ENCODE results near the gene GALNT10.

GALNT10 gene

GRCh38 chr5:154430961-154431630 lies 240.6 kb downstream of the GALNT10 start:
- DNase-seq (no peak), ATAC-seq (replicated peaks) (no peak)
- Mint-ChIP-seq H3K4me1 (peaks cover 3 to 6% of the 10 kb centered on the region in 2 donors), H3K27me3 (no peaks in the 10 kb centered on the region), H3K4me3 (no peak overlapping the region), H3K27ac (no peak overlapping the region), H3K9me3 (peaks cover 0 to 1% of the 10 kb centered on the region in 2 donors), H3K36me3 (peaks cover 18 to 37% of the 10 kb centered on the region in 2 donors)

GRCh38 chr5:154435226-154435625 lies 244.7 kb downstream of the GALNT10 start:
- Mint-ChIP-seq H3K27me3 (no peaks in the 10 kb centered on the region), H3K4me1 (peaks cover 3 to 12% of the 10 kb centered on the region in 2 donors), H3K9me3 (no peaks in the 10 kb centered on the region), H3K36me3 (peaks cover 36 to 49% of the 10 kb centered on the region in 2 donors), H3K27ac (no peak overlapping the region), H3K4me3 (no peak overlapping the region)
- DNase-seq (no peak), ATAC-seq (replicated peaks) (no peak)

GRCh38 chr5:154437281-154437965 lies 246.9 kb downstream of the GALNT10 start:
- Mint-ChIP-seq H3K27ac (no peak overlapping the region), H3K36me3 (peaks cover 47 to 63% of the 10 kb centered on the region in 2 donors), H3K9me3 (no peaks in the 10 kb centered on the region), H3K4me1 (peaks cover 5 to 17% of the 10 kb centered on the region in 2 donors), H3K4me3 (no peak overlapping the region), H3K27me3 (no peaks in the 10 kb centered on the region)
- no peak for ATAC-seq (replicated peaks)
- no peak for DNase-seq

DNA sequence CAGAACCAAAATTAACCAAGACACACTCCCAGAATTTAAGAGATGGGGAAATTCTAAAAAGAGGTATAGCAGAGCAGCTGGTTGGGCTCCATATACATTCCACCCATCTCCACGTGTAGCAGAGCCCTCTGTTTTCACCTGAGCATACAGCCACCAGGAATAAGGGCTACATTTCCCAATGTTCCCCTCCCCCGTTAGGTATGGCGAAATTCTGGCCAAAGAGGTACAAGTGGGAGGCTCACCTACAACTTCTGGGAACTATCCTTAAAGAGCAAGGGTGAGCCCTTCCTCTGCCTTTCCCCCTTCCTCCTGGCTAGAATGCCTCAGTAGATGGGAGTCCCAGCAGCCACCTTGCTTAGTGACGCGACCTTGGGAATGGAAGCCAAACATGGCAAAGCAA lies 250.0 kb downstream of the GALNT10 start:
- Mint-ChIP-seq H3K27ac (no peak overlapping the region), H3K36me3 (peaks cover 43 to 59% of the 10 kb centered on the region in 2 donors), H3K27me3 (no peaks in the 10 kb centered on the region), H3K9me3 (no peaks in the 10 kb centered on the region), H3K4me1 (peaks cover 10 to 17% of the 10 kb centered on the region in 2 donors), H3K4me3 (no peak overlapping the region)
- no peak for DNase-seq
- no peak for ATAC-seq (replicated peaks)

DNA sequence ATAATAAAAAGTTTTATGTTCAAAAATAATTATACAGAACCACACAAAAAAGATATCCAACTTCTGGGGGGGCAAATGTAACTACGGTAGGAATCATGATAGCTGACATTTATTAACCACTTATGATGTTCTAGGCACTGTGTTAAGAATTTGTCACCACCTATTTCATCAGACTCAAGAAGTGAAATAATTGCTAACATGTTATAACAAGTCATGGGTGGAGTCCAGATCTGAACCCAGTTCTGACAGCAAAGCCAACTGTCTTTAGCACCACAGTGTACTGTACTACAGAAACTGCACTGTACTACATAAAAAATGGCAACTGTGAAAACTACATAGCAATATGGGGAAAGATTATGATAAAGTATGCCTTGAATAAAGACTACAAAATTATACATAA lies 252.3 kb downstream of the GALNT10 start:
- no peaks in the 10 kb centered on the region for H3K9me3 Mint-ChIP-seq
- no peak for DNase-seq
- H3K4me3 Mint-ChIP-seq = no peak overlapping the region
- H3K36me3 Mint-ChIP-seq = peaks cover 37 to 45% of the 10 kb centered on the region in 2 donors
- H3K27me3 Mint-ChIP-seq = no peaks in the 10 kb centered on the region
- no peak overlapping the region for H3K27ac Mint-ChIP-seq
- no peak for ATAC-seq (replicated peaks)
- peaks cover 14 to 24% of the 10 kb centered on the region in 2 donors for H3K4me1 Mint-ChIP-seq

GRCh38 chr5:154444556-154445421 lies 254.3 kb downstream of the GALNT10 start:
- DNase-seq (peak; percentile 8), ATAC-seq (replicated peaks) (peak; percentile 1 to 5)
- peak overlapping the region; percentile 93 to 100 for H3K4me3 Mint-ChIP-seq
- peaks cover 24 to 29% of the 10 kb centered on the region in 2 donors for H3K36me3 Mint-ChIP-seq
- H3K4me1 Mint-ChIP-seq = peaks cover 14 to 33% of the 10 kb centered on the region in 2 donors
- H3K9me3 Mint-ChIP-seq = no peaks in the 10 kb centered on the region
- H3K27ac Mint-ChIP-seq = peak overlapping the region; percentile 98
- no peaks in the 10 kb centered on the region for H3K27me3 Mint-ChIP-seq

GRCh38 chr5:154445422-154446194 lies 255.1 kb downstream of the GALNT10 start, which contains the start of gene SAP30L:
Gene SAP30L, plus strand, starts transcription at chr5:154445997. Its CDS starts 608 bp downstream, at chr5:154446605.
- H3K4me3 Mint-ChIP-seq = peak within 1 kb of the TSS; percentile 93 to 100
- H3K27me3 Mint-ChIP-seq = no peaks in the 10 kb centered on the region
- peak within 1 kb of the TSS; percentile 98 for H3K27ac Mint-ChIP-seq
- DNase-seq (peak; percentile 97), ATAC-seq (replicated peaks) (peak; percentile 94 to 95)
- H3K4me1 Mint-ChIP-seq = peaks cover 18 to 38% of the 10 kb centered on the region in 2 donors
- H3K36me3 Mint-ChIP-seq = peaks cover 27 to 31% of the 10 kb centered on the region in 2 donors
- no peaks in the 10 kb centered on the region for H3K9me3 Mint-ChIP-seq

DNA sequence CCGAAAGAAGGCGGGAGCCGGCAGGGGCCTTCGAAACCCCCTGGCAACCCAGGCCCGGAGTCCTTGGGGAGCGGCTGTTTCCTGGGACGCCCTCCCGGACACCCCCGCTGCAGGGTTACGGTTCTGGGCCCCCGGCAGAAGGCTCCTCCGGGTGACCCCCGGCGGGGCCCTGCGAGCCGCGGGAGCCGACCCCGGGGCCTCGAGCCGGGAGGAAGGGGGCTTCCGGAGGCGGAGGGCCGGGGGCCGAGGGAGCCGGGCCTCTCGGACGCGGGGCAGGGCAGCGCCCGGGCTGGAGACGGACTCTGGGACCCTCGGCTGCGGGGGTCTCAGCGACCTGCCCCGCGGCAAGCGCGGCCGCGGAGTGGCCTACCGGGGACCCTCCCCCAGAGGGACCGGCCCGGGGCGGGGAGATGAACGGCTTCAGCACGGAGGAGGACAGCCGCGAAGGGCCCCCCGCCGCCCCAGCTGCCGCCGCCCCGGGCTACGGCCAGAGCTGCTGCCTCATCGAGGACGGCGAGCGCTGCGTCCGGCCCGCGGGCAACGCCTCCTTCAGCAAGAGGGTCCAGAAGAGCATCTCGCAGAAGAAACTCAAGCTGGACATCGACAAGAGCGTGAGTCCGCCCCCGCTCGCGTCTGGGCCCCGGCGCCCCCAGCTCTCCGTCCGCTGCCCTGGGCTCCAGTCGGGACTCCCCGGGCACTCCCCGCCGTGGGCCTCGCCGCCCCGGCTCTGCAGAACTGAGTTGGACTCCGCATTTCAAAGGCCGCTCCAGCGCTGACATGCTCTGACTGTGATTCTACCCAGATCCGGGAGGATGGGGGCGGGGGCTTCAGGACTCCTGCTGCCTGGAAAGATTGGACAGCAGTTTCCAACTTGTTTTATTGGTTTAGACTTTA lies 255.9 kb downstream of the GALNT10 start:
- peak overlapping the region; percentile 42 for H3K27ac Mint-ChIP-seq
- no peak for ATAC-seq (replicated peaks)
- DNase-seq = peak; percentile 14
- no peaks in the 10 kb centered on the region for H3K9me3 Mint-ChIP-seq
- H3K27me3 Mint-ChIP-seq = no peaks in the 10 kb centered on the region
- H3K4me3 Mint-ChIP-seq = peak overlapping the region; percentile 84 to 85
- H3K4me1 Mint-ChIP-seq = peaks cover 18 to 41% of the 10 kb centered on the region in 2 donors
- H3K36me3 Mint-ChIP-seq = peaks cover 25 to 27% of the 10 kb centered on the region in 2 donors

DNA sequence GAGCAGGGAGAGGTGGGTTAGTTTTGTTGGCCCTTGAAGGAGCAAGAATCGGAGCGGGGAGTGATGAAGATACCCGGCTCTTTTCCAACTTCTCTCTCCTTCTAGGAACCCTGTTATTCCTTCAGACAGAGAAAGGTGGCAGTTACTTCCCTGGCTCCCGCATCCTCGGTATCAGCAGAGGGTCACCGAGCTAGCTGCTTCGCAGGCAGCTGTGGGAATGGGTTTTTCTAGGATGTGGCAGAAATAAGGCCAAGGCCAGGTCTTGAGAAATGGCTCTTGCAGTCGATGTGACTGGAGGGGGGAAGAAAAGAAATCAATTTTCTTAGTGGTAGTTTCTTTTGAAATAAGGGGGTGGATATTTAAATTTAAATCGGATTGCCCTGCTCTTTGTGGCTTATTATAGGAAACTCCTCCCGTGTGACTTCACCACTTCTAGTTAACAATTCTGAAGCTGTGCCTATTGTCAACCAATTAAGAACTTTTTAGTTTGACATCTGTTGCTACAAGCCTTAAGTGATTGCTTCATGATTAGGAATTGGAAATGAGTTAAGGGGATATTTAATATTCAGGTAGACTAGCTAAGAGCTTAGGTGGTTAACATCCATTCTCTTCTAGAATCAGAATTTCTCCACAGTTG lies 256.7 kb downstream of the GALNT10 start:
- Mint-ChIP-seq H3K36me3 (peaks cover 22 to 23% of the 10 kb centered on the region in 2 donors), H3K4me3 (peak overlapping the region; percentile 84 to 85), H3K4me1 (peaks cover 17 to 38% of the 10 kb centered on the region in 2 donors), H3K27ac (peak overlapping the region; percentile 42), H3K9me3 (no peaks in the 10 kb centered on the region), H3K27me3 (no peaks in the 10 kb centered on the region)
- DNase-seq (no peak), ATAC-seq (replicated peaks) (no peak)

- Mint-ChIP-seq H3K4me1 (peaks cover 12 to 32% of the 10 kb centered on the region in 2 donors), H3K9me3 (no peaks in the 10 kb centered on the region), H3K27me3 (no peaks in the 10 kb centered on the region), H3K4me3 (no peak overlapping the region), H3K27ac (no peak overlapping the region), H3K36me3 (peaks cover 24 to 32% of the 10 kb centered on the region in 2 donors)
- no peak for DNase-seq
- ATAC-seq (replicated peaks) = no peak
Observed at GRCh38 chr5:154449786-154450185, 259.3 kb downstream of the GALNT10 start.

GRCh38 chr5:154451957-154452356 lies 261.4 kb downstream of the GALNT10 start:
- Mint-ChIP-seq H3K36me3 (peaks cover 31 to 37% of the 10 kb centered on the region in 2 donors), H3K4me1 (peaks cover 7 to 28% of the 10 kb centered on the region in 2 donors), H3K27me3 (no peaks in the 10 kb centered on the region), H3K4me3 (no peak overlapping the region), H3K27ac (no peak overlapping the region), H3K9me3 (no peaks in the 10 kb centered on the region)
- DNase-seq (no peak), ATAC-seq (replicated peaks) (no peak)

GRCh38 chr5:154455585-154455984 lies 265.1 kb downstream of the GALNT10 start:
- H3K4me1 Mint-ChIP-seq = peaks cover 2 to 5% of the 10 kb centered on the region in 2 donors
- ATAC-seq (replicated peaks) (no peak), DNase-seq (no peak)
- no peaks in the 10 kb centered on the region for H3K9me3 Mint-ChIP-seq
- H3K27me3 Mint-ChIP-seq = no peaks in the 10 kb centered on the region
- no peak overlapping the region for H3K27ac Mint-ChIP-seq
- peaks cover 37 to 44% of the 10 kb centered on the region in 2 donors for H3K36me3 Mint-ChIP-seq
- no peak overlapping the region for H3K4me3 Mint-ChIP-seq

Measured in stimulated activated naive B cell treated with anti-CD40 and anti-IgM and Interleukin-4, amounts not matched to agents 10 μg/mL and 1 μg/mL and 100 μg/mL, for 72 hours (primary cell).